ENCODE data around the gene COMTD1. TPM values are rescaled to one million over a fixed set of nuclear protein-coding genes. Genes with fewer than 3 reads are reported as not detected.
"Not testable (repeated sequence)": the region's sequence is repeated elsewhere in the genome, so short reads cannot be mapped to it uniquely, and the experiment has no call there.

Gene COMTD1
- total RNA-seq, 3 donors from 2014 or later: 42.9 to 76.3 (median 72.3) TPM

- Histone ChIP-seq H3K4me1 (ENCODE audit: low read depth) (no peaks in the 10 kb centered on the region), H3K4me3 (no peak overlapping the region), H3K9me3 (no peaks in the 10 kb centered on the region), H3K36me3 (ENCODE audit: low read depth) (no peaks in the 10 kb centered on the region)
- TF ChIP-seq CTCF (IDR thresholded peaks at IDR 0.05): no peak
- ATAC-seq: peak; percentile 84
- DNase-seq: peak; percentile 51 to 79 (median 65)
- intact Hi-C loops (cut with DNase I, micrococcal nuclease): no loop called here
These were observed 33.3 kb downstream of the COMTD1 start for GRCh38 chr10:75202321-75203045.

- H3K4me1 ChIP-seq (ENCODE audit: low read depth): no peaks in the 10 kb centered on the region
- no peaks in the 10 kb centered on the region for H3K9me3 ChIP-seq
- H3K4me3 ChIP-seq: no peak overlapping the region
- DNase-seq: peak in 2 of 3 donors; percentile 46 to 57
- peak; percentile 92 for ATAC-seq
- H3K36me3 ChIP-seq (ENCODE audit: low read depth): no peaks in the 10 kb centered on the region
- TF ChIP-seq CTCF (IDR thresholded peaks at IDR 0.05): no peak
- intact Hi-C loops (cut with DNase I, micrococcal nuclease): no loop called here
These were observed 33.9 kb downstream of the COMTD1 start for GRCh38 chr10:75201793-75202307.

- ATAC-seq, DNase-seq, H3K9me3 ChIP-seq: not testable (repeated sequence)
These were observed 35.8 kb downstream of the COMTD1 start for GRCh38 chr10:75199949-75200348.

GRCh38 chr10:75197906-75198305 is 37.9 kb downstream of the COMTD1 start:
- Histone ChIP-seq H3K4me1 (ENCODE audit: low read depth) (peaks cover 6% of the 10 kb centered on the region), H3K4me3 (no peak overlapping the region), H3K36me3 (ENCODE audit: low read depth) (no peaks in the 10 kb centered on the region), H3K9me3 (no peaks in the 10 kb centered on the region)
- intact Hi-C loops (cut with DNase I, micrococcal nuclease): no loop called here
- no peak for TF ChIP-seq CTCF (IDR thresholded peaks at IDR 0.05)
- ATAC-seq: no peak
- DNase-seq: no peak

More at GRCh38 chr10:75199949-75200348, 35.8 kb downstream of the COMTD1 start:
- H3K36me3 ChIP-seq (ENCODE audit: low read depth); H3K4me1 ChIP-seq (ENCODE audit: low read depth); H3K4me3 ChIP-seq; intact Hi-C loops (cut with DNase I, micrococcal nuclease): not testable (repeated sequence)

- intact Hi-C loops (cut with DNase I, micrococcal nuclease): no loop called here
- ATAC-seq: no peak
- TF ChIP-seq CTCF (IDR thresholded peaks at IDR 0.05): no peak
- no peak overlapping the region for H3K4me3 ChIP-seq
- H3K4me1 ChIP-seq (ENCODE audit: low read depth): peaks cover 13% of the 10 kb centered on the region
- no peak for DNase-seq
- H3K9me3 ChIP-seq: no peaks in the 10 kb centered on the region
- H3K36me3 ChIP-seq (ENCODE audit: low read depth): no peaks in the 10 kb centered on the region
These were observed 38.7 kb downstream of the COMTD1 start for GRCh38 chr10:75197066-75197465.

GRCh38 chr10:75195035-75195763 is 40.6 kb downstream of the COMTD1 start:
- no peak for TF ChIP-seq CTCF (IDR thresholded peaks at IDR 0.05)
- DNase-seq: no peak
- peaks cover 21% of the 10 kb centered on the region for H3K4me1 ChIP-seq (ENCODE audit: low read depth)
- no peaks in the 10 kb centered on the region for H3K9me3 ChIP-seq
- ATAC-seq: no peak
- intact Hi-C loops (cut with DNase I, micrococcal nuclease): no loop called here
- no peaks in the 10 kb centered on the region for H3K36me3 ChIP-seq (ENCODE audit: low read depth)
- no peak overlapping the region for H3K4me3 ChIP-seq

- ATAC-seq; intact Hi-C loops (cut with DNase I, micrococcal nuclease); DNase-seq; H3K36me3 ChIP-seq (ENCODE audit: low read depth); H3K4me3 ChIP-seq; H3K9me3 ChIP-seq: not testable (repeated sequence)
- H3K4me1 ChIP-seq (ENCODE audit: low read depth): peaks cover 21% of the 10 kb centered on the region
These were observed 41.1 kb downstream of the COMTD1 start for GRCh38 chr10:75194625-75195024.
